MM.1S (cell line): ENCODE data around the gene LUC7L.

Source experiments
- DNase-seq: peaks from one replicate; pipeline ENCODE4 v3.0.0-alpha.2; 2015
- H2AFZ ChIP-seq: fragments of 300-600 bp; sonication (generic); 2 replicates; pipeline ENCODE4 v1.6.0; 2016; ENCODE audit warnings: antibody characterized with exemption, low read length
- H3F3A ChIP-seq: fragments of 300-600 bp; sonication (generic); 2 replicates; pipeline ENCODE4 v1.6.1; 2016; ENCODE audit warnings: mild to moderate bottlenecking, antibody characterized with exemption, low read length, moderate library complexity, mixed read lengths; ENCODE audit not compliant: insufficient read depth
- H3K27ac ChIP-seq: fragments of 300-600 bp; sonication (generic); 2 replicates; pipeline ENCODE4 v1.5.1; 2016; ENCODE audit warnings: mild to moderate bottlenecking, low read length
- H3K27me3 ChIP-seq: fragments of 300-600 bp; sonication (generic); replicated peaks from 2 replicates; pipeline ENCODE4 v1.6.0; 2016; ENCODE audit warnings: low read length; ENCODE audit not compliant: insufficient read depth
- H3K36me3 ChIP-seq: fragments of 300-600 bp; sonication (generic); replicated peaks from 2 replicates; pipeline ENCODE4 v1.6.1; 2016; ENCODE audit warnings: mild to moderate bottlenecking, low read length, mixed read lengths; ENCODE audit not compliant: insufficient read depth
- H3K4me1 ChIP-seq: fragments of 300-600 bp; sonication (generic); 2 replicates; pipeline ENCODE4 v1.6.1; 2016; ENCODE audit warnings: low read length, mixed read lengths
- H3K4me2 ChIP-seq: fragments of 300-600 bp; sonication (generic); 2 replicates; pipeline ENCODE4 v1.6.0; 2016; ENCODE audit warnings: low read depth, low read length
- H3K4me3 ChIP-seq: fragments of 300-600 bp; sonication (generic); 2 replicates; pipeline ENCODE4 v1.5.1; 2016; ENCODE audit warnings: low read length, mixed read lengths
- H3K79me2 ChIP-seq: fragments of 300-600 bp; sonication (generic); 2 replicates; pipeline ENCODE4 v1.6.1; 2016; ENCODE audit warnings: mixed run types, low read length, mixed read lengths
- H3K9ac ChIP-seq: fragments of 300-600 bp; sonication (generic); 2 replicates; pipeline ENCODE4 v1.6.1; 2016; ENCODE audit warnings: low read length, mixed read lengths
- H3K9me2 ChIP-seq: fragments of 300-600 bp; sonication (generic); replicated peaks from 2 replicates; pipeline ENCODE4 v1.6.1; 2016; ENCODE audit warnings: mild to moderate bottlenecking, low read length, mixed read lengths; ENCODE audit not compliant: insufficient read depth
- H3K9me3 ChIP-seq: fragments of 300-600 bp; sonication (generic); replicated peaks from 2 replicates; pipeline ENCODE4 v1.6.1; 2016; ENCODE audit warnings: mild to moderate bottlenecking, low read length, mixed read lengths; ENCODE audit not compliant: insufficient read depth
- H4K20me1 ChIP-seq: fragments of 300-600 bp; sonication (generic); 2 replicates; pipeline ENCODE4 v1.6.1; 2016; ENCODE audit warnings: mild to moderate bottlenecking, low read length, moderate library complexity, mixed read lengths; ENCODE audit not compliant: insufficient read depth
- CTCF ChIP-seq: fragments of 300-600 bp; sonication (generic); IDR thresholded peaks from 2 replicates; pipeline ENCODE4 v1.5.1; 2016; ENCODE audit warnings: antibody characterized with exemption, low read length, mixed read lengths
- EZH2 ChIP-seq: fragments of 300-600 bp; sonication (generic); optimal IDR thresholded peaks from 2 replicates; pipeline ENCODE3; 2017; ENCODE audit warnings: low read depth, mild to moderate bottlenecking, antibody characterized with exemption, low read length, mixed read lengths
- EZH2phosphoT487 ChIP-seq: fragments of 300-600 bp; sonication (generic); IDR thresholded peaks from 2 replicates; pipeline ENCODE4 v1.6.1; 2018; ENCODE audit warnings: antibody characterized with exemption, low read length

The LUC7L gene

GRCh38 chr16:179211-180092 lies 49.8 kb downstream of the LUC7L start:
- Histone ChIP-seq H3K4me3 (no peak overlapping the region), H2AFZ (no peak overlapping the region), H3K9me3 (no peaks in the 10 kb centered on the region), H4K20me1 (no peaks in the 10 kb centered on the region), H3K79me2 (no peaks in the 10 kb centered on the region), H3K9ac (no peak overlapping the region), H3K36me3 (no peaks in the 10 kb centered on the region), H3K27me3 (peaks cover 27% of the 10 kb centered on the region), H3K9me2 (no peaks in the 10 kb centered on the region), H3K4me2 (no peak overlapping the region), H3K4me1 (0 out of 2 replicates have a peak, but pooled peaks cover 6% of the 10 kb centered on the region), H3F3A (no peaks in the 10 kb centered on the region), H3K27ac (no peak overlapping the region)
- no peak for DNase-seq
- TF ChIP-seq EZH2phosphoT487 (no peak), CTCF (no peak), EZH2 (no peak)

- 0 out of 2 replicates have a peak, but pooled peaks cover 6% of the 10 kb centered on the region for H3K4me1 ChIP-seq
- no peaks in the 10 kb centered on the region for H3K79me2 ChIP-seq
- no peaks in the 10 kb centered on the region for H3K9me2 ChIP-seq
- no peaks in the 10 kb centered on the region for H4K20me1 ChIP-seq
- H3K4me2 ChIP-seq = no peak overlapping the region
- H3K4me3 ChIP-seq = no peak overlapping the region
- no peak overlapping the region for H2AFZ ChIP-seq
- H3F3A ChIP-seq = no peaks in the 10 kb centered on the region
- no peaks in the 10 kb centered on the region for H3K9me3 ChIP-seq
- no peaks in the 10 kb centered on the region for H3K36me3 ChIP-seq
- no peak overlapping the region for H3K27ac ChIP-seq
- TF ChIP-seq CTCF (no peak), EZH2 (no peak), EZH2phosphoT487 (no peak)
- no peak for DNase-seq
- no peak overlapping the region for H3K9ac ChIP-seq
- H3K27me3 ChIP-seq = peaks cover 27% of the 10 kb centered on the region
Observed at GRCh38 chr16:178668-179015, 50.6 kb downstream of the LUC7L start.

- Histone ChIP-seq H2AFZ (no peak overlapping the region), H3K27ac (no peak overlapping the region)
Observed at GRCh38 chr16:177981-178667, 51.1 kb downstream of the LUC7L start.

More at GRCh38 chr16:177981-178667, 51.1 kb downstream of the LUC7L start:
- Histone ChIP-seq H3K27me3 (peaks cover 27% of the 10 kb centered on the region), H3K79me2 (no peaks in the 10 kb centered on the region), H3K36me3 (no peaks in the 10 kb centered on the region), H3K9ac (no peak overlapping the region), H3F3A (no peaks in the 10 kb centered on the region), H3K9me2 (no peaks in the 10 kb centered on the region), H3K4me1 (0 out of 2 replicates have a peak, but pooled peaks cover 6% of the 10 kb centered on the region), H3K4me3 (no peak overlapping the region), H3K4me2 (no peak overlapping the region), H4K20me1 (no peaks in the 10 kb centered on the region), H3K9me3 (no peaks in the 10 kb centered on the region)
- no peak for TF ChIP-seq EZH2
- TF ChIP-seq EZH2phosphoT487 = no peak
- TF ChIP-seq CTCF = no peak
- DNase-seq = no peak
